Endothelial cell of umbilical vein (primary cell): ENCODE measurements around the gene STT3B. TPM values are rescaled to one million over a fixed set of nuclear protein-coding genes. Genes with fewer than 3 reads are reported as not detected.
"Not testable (repeated sequence)": the region's sequence is repeated elsewhere in the genome, so short reads cannot be mapped to it uniquely, and the experiment has no call there.

Experiments used
- BruUV-seq: library from RNA; stranded (reverse); fragments of 400-500 nt; replicated peaks from 2 replicates; lab custom pipeline; 2021; lab: Mats Ljungman, UMichigan
- CTCF ChIA-PET: fragments of 300-600, 350-600 bp; sonication (Branson Sonifier 250); formaldehyde crosslinking; loops from one replicate; lab custom pipeline; 2021; ENCODE audit warnings: antibody characterized with exemption, inconsistent platforms; lab: Charles Lee
- POLR2A ChIA-PET: fragments of 300-600, 350-600 bp; sonication (Branson Sonifier 250); formaldehyde crosslinking; loops from one replicate; lab custom pipeline; 2021; ENCODE audit warnings: antibody characterized with exemption, inconsistent platforms; lab: Charles Lee
- DNase-seq: peaks from one replicate; pipeline ENCODE4 v3.0.0-alpha.2; 2011; ENCODE audit warnings: low read depth, low spot score
- FAIRE-seq: peaks from 2 replicates; lab custom pipeline; 2011; peaks lifted over from hg19 to GRCh38; lab: Jason Lieb, UNC
- H2AFZ ChIP-seq: 2 replicates; pipeline ENCODE4 v1.6.0; 2012; ENCODE audit warnings: low read depth, low read length, control low read depth, inconsistent platforms
- H3K27ac ChIP-seq: 2 replicates; pipeline ENCODE4 v1.5.1; 2011; ENCODE audit warnings: low read depth, mild to moderate bottlenecking, control low read depth, low read length, moderate library complexity; ENCODE audit not compliant: insufficient read depth
- H3K27me3 ChIP-seq, 2 experiments: 2 replicates each; pipeline versions ENCODE4 v1.6.0 to v1.6.1; 2011; ENCODE audit warnings: low read length in 2 of 2, mixed read lengths in 1 of 2; ENCODE audit not compliant: control insufficient read depth in 2 of 2, insufficient read depth in 2 of 2
- H3K36me3 ChIP-seq, 2 experiments: 2 replicates in 1 of 2; 3 replicates in 1 of 2; pipeline ENCODE4 v1.5.1; 2011; ENCODE audit warnings: low read length in 2 of 2, mild to moderate bottlenecking in 1 of 2, moderate library complexity in 1 of 2; ENCODE audit not compliant: control insufficient read depth in 2 of 2, insufficient read depth in 2 of 2; ENCODE audit errors: extremely low read depth in 1 of 2
- H3K4me1 ChIP-seq: 3 replicates; pipeline ENCODE4 v1.5.1; 2011; ENCODE audit warnings: mild to moderate bottlenecking, low read length; ENCODE audit not compliant: control insufficient read depth, insufficient read depth; ENCODE audit errors: extremely low read depth
- H3K4me2 ChIP-seq: 2 replicates; pipeline ENCODE4 v1.6.1; 2011; ENCODE audit warnings: low read length, control low read depth, mixed read lengths; ENCODE audit not compliant: insufficient read depth
- H3K4me3 ChIP-seq, 3 experiments: fragments of 200-600 bp in 1 of 3; sonication (generic), shearing (Covaris generic) in 1 of 3; replicated peaks in 1 of 3; 2 replicates each; pipeline ENCODE4 v1.5.1; 2011 to 2016; ENCODE audit warnings: control low read depth in 3 of 3, low read length in 3 of 3, mild to moderate bottlenecking in 2 of 3, inconsistent platforms in 1 of 3, low read depth in 1 of 3, moderate library complexity in 1 of 3; ENCODE audit not compliant: insufficient read depth in 1 of 3
- H3K79me2 ChIP-seq: 2 replicates; pipeline ENCODE4 v1.6.0; 2012; ENCODE audit warnings: low read length, inconsistent platforms; ENCODE audit not compliant: control insufficient read depth, insufficient read depth
- H3K9ac ChIP-seq: replicated peaks from 2 replicates; pipeline ENCODE3; 2011; ENCODE audit warnings: low read length, control low read depth; ENCODE audit not compliant: insufficient read depth; ENCODE audit errors: extremely low read depth
- H3K9me1 ChIP-seq: replicated peaks from 3 replicates; pipeline ENCODE4 v1.6.0; 2011; ENCODE audit warnings: mild to moderate bottlenecking, low read length; ENCODE audit not compliant: control insufficient read depth, insufficient read depth; ENCODE audit errors: extremely low read depth
- H3K9me3 ChIP-seq: replicated peaks from 2 replicates; pipeline ENCODE4 v1.5.1; 2012; ENCODE audit warnings: low read length, inconsistent platforms; ENCODE audit not compliant: control insufficient read depth, insufficient read depth
- H4K20me1 ChIP-seq: replicated peaks from 2 replicates; pipeline ENCODE3; 2011; ENCODE audit warnings: mild to moderate bottlenecking, low read length; ENCODE audit not compliant: control insufficient read depth, insufficient read depth; ENCODE audit errors: extremely low read depth
- EZH2 ChIP-seq: IDR thresholded peaks from 2 replicates; pipeline ENCODE4 v1.6.1; 2012; ENCODE audit warnings: borderline replicate concordance, low read depth, mild to moderate bottlenecking, moderate library complexity, low read length, inconsistent platforms; ENCODE audit not compliant: severe bottlenecking
- FOS ChIP-seq: IDR thresholded peaks from 2 replicates; pipeline ENCODE4 v1.6.1; 2011; ENCODE audit warnings: mild to moderate bottlenecking, low read length, moderate library complexity, borderline replicate concordance; ENCODE audit not compliant: insufficient read depth
- MYC ChIP-seq: IDR thresholded peaks from one replicate; pipeline ENCODE4 v1.6.1; 2011; ENCODE audit warnings: mild to moderate bottlenecking, low read depth, low read length
- POLR2A ChIP-seq: IDR thresholded peaks from 2 replicates; pipeline ENCODE4 v1.6.1; 2012; ENCODE audit warnings: low read depth, mild to moderate bottlenecking, control low read depth, low read length
- POLR2AphosphoS5 ChIP-seq: IDR thresholded peaks from 2 replicates; pipeline ENCODE4 v1.6.1; 2012; ENCODE audit warnings: low read depth, mild to moderate bottlenecking, control low read depth, low read length, moderate library complexity; ENCODE audit not compliant: insufficient read depth
- dilution Hi-C: fragments of 300-500 bp; cut with MboI; formaldehyde crosslinking; loops from one replicate; pipeline ENCODE4 v1.15.0; 2019; ENCODE audit warnings: low sequenced_read_pairs; ENCODE audit not compliant: extremely low pct_ligation_motif_present
- intact Hi-C: fragments of 100-400 bp; cut with micrococcal nuclease; formaldehyde crosslinking; loops from one replicate; pipeline ENCODE4 v1.10.0; 2022
- polyA plus RNA-seq, 4 experiments: library from polyadenylated mRNA; depleted of rRNA in 3 of 4; stranded (reverse) in 3 of 4; unstranded in 1 of 4; fragments of >200 nt; gene quantifications; 2 replicates each; pipeline versions ENCODE4 v1.2.1 to v1.2.3, GENCODE V29; 2011 to 2012; ENCODE audit warnings: missing spikeins in 1 of 4
- total RNA-seq: library from RNA; stranded (reverse); gene quantifications from 2 replicates; pipeline ENCODE4 v1.2.3, GENCODE V29; 2021
- TF ChIP-seq, protein P1 (sequence below), 2 donors: IDR thresholded peaks; 1 replicate in 1 of 2; 2 replicates in 1 of 2; pipeline ENCODE4 v1.5.1; 2011; ENCODE audit warnings: low read length in 2 of 2, mild to moderate bottlenecking in 2 of 2, moderate library complexity in 2 of 2, control low read depth in 1 of 2, inconsistent platforms in 1 of 2, low read depth in 1 of 2; ENCODE audit not compliant: insufficient read depth in 1 of 2; ENCODE audit errors: extremely low read depth in 1 of 2
- TF ChIP-seq, protein P2 (sequence below): IDR thresholded peaks from 2 replicates; pipeline ENCODE4 v1.6.1; 2011; ENCODE audit not compliant: insufficient read depth, insufficient read length

Gene STT3B
- total and polyA plus RNA-seq, 2 donors (not counting 3 experiments of a cell fraction or from before 2014, with no cell fraction given), result 56.4 to 113 TPM

DNA sequence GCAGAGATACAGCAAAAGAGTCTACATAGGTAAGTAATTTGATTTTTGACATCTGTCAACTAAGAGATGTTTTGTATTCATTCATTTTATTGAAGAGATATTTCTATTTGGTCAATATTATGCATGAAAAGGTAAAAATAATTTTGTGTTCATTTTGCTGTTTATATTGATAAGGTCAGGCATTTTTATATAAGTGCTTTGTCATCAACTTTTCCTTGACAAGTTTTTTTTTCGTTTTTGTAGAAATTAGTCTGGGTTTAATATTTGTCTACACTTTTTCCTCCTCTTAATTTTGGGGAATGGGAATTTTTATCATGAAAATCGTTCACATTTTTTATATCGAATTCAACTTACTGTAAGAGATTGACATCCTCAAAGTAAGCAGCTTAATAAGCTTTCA is 67.7 kb downstream of the STT3B start:
- Histone ChIP-seq H3K36me3 (peaks cover 0 to 2% of the 10 kb centered on the region in 2 experiments), H4K20me1 (no peaks in the 10 kb centered on the region), H3K79me2 (peaks cover 6% of the 10 kb centered on the region), H2AFZ (no peak overlapping the region), H3K4me2 (no peak overlapping the region), H3K4me3 (no peak overlapping the region), H3K27ac (no peak overlapping the region), H3K4me1 (no peaks in the 10 kb centered on the region), H3K9ac (no peak overlapping the region), H3K9me3 (no peaks in the 10 kb centered on the region), H3K27me3 (no peaks in the 10 kb centered on the region), H3K9me1 (no peaks in the 10 kb centered on the region)
- dilution Hi-C loops, result no loop called here
- DNase-seq (no peak), FAIRE-seq (no peak)
- ChIA-PET CTCF (interaction anchor here (1.7 kb wide), 1 partner anchor 10 kb away, joined by 4 read pairs; no protein-coding TSS in a partner anchor), POLR2A (no interaction called here)
- TF ChIP-seq, protein P1, sequence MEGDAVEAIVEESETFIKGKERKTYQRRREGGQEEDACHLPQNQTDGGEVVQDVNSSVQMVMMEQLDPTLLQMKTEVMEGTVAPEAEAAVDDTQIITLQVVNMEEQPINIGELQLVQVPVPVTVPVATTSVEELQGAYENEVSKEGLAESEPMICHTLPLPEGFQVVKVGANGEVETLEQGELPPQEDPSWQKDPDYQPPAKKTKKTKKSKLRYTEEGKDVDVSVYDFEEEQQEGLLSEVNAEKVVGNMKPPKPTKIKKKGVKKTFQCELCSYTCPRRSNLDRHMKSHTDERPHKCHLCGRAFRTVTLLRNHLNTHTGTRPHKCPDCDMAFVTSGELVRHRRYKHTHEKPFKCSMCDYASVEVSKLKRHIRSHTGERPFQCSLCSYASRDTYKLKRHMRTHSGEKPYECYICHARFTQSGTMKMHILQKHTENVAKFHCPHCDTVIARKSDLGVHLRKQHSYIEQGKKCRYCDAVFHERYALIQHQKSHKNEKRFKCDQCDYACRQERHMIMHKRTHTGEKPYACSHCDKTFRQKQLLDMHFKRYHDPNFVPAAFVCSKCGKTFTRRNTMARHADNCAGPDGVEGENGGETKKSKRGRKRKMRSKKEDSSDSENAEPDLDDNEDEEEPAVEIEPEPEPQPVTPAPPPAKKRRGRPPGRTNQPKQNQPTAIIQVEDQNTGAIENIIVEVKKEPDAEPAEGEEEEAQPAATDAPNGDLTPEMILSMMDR (IDR thresholded peaks at IDR 0.05; ENCODE audit: extremely low read depth in 1 of 2, insufficient read depth in 1 of 2, low read depth in 1 of 2, low read length in 2 of 2), result no peak
- TF ChIP-seq MYC (no peak), POLR2AphosphoS5 (no peak), POLR2A (no peak), FOS (no peak), EZH2 (no peak)
- TF ChIP-seq, protein P2, sequence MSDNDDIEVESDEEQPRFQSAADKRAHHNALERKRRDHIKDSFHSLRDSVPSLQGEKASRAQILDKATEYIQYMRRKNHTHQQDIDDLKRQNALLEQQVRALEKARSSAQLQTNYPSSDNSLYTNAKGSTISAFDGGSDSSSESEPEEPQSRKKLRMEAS, result no peak
- BruUV-seq, result no TSS peak
- intact Hi-C loops, result no loop called here

- intact Hi-C loops, CTCF ChIA-PET, H3K4me2 ChIP-seq, H3K27ac ChIP-seq, H3K36me3 ChIP-seq, DNase-seq, H3K27me3 ChIP-seq, BruUV-seq, H3K9ac ChIP-seq, dilution Hi-C loops, H3K9me1 ChIP-seq, H3K9me3 ChIP-seq, FAIRE-seq, POLR2A ChIA-PET, H3K4me3 ChIP-seq, H3K79me2 ChIP-seq, H3K4me1 ChIP-seq, H4K20me1 ChIP-seq, H2AFZ ChIP-seq: not testable (repeated sequence)
Measured at GRCh38 chr3:31605333-31605732, 72.6 kb downstream of the STT3B start.
